KG1 (cell line): ENCODE measurements around the gene HCN4.

Experiments
- DNase-seq: peaks from one replicate; lab custom pipeline; 2025; lab: John Stamatoyannopoulos, UW

HCN4 gene

GRCh38 chr15:73378089-73378488 is 9.3 kb upstream of the HCN4 start:
- DNase-seq = no peak

GRCh38 chr15:73375755-73376305 is 7.1 kb upstream of the HCN4 start:
- no peak for DNase-seq

DNA sequence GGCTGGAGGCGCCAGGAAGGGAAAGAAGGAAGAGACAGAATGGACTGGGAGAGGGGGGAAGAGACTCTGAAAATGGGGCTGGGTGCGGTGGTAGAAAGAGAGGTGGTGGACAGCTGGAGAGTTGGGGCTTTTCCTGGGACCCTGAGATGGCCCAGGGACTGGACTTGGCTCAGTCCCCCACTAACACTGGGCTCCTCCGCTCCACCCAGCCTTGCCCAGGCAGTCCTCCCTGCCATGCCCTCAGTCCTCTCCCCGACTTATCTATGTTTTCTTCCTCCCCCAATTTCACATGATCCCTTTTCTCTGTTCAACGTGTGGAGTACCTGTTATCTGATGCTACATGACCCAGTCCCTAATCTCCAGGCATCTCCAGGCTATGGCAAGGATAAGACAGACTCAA is 6.3 kb upstream of the HCN4 start:
- no peak for DNase-seq

DNA sequence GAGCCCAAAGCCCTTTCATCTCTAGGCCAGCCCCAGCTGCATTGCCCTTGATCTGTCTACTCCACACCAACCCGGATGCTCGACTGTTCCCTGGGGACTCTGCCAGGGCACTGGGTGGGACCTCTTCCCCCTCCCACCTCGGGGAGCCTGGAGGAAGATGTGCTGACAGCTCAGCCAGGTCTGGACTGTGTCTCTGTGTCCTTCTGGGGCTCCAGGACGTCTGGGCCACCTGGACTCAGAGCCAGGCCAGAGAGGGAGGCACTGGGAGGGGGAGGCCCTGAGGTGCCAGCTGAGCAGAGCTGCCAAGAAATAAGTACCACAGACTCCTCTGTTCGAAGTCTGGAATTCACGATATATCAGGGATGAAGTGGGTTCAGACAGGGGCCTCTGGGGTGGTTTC is 5.8 kb upstream of the HCN4 start:
- no peak for DNase-seq

DNA sequence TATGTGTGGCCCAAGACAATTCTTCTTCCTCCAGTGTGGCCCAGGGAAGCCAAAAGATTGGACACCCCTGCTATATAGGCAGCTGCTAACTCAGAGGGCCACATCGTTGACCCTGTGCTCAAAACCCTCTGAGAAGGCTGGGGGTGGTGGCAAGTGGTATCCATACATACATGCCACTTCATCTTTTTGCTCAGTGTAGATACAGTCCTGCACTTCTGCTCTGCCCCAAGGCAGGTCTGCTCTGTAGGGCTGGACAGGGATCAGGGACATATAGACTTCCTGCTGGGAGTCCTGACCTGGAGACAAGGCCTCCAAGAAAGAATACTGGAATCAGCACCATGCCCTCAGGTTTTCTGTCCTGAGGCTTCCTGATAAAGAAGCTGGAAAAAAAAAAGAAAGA is 4.5 kb upstream of the HCN4 start:
- no peak for DNase-seq

- no peak for DNase-seq
These were observed 3.1 kb upstream of the HCN4 start for GRCh38 chr15:73371812-73372211.

- no peak for DNase-seq
These were observed 1.4 kb upstream of the HCN4 start for GRCh38 chr15:73370151-73370550.

GRCh38 chr15:73369154-73369694 is 466 bp upstream of the HCN4 start:
- DNase-seq = no peak

DNA sequence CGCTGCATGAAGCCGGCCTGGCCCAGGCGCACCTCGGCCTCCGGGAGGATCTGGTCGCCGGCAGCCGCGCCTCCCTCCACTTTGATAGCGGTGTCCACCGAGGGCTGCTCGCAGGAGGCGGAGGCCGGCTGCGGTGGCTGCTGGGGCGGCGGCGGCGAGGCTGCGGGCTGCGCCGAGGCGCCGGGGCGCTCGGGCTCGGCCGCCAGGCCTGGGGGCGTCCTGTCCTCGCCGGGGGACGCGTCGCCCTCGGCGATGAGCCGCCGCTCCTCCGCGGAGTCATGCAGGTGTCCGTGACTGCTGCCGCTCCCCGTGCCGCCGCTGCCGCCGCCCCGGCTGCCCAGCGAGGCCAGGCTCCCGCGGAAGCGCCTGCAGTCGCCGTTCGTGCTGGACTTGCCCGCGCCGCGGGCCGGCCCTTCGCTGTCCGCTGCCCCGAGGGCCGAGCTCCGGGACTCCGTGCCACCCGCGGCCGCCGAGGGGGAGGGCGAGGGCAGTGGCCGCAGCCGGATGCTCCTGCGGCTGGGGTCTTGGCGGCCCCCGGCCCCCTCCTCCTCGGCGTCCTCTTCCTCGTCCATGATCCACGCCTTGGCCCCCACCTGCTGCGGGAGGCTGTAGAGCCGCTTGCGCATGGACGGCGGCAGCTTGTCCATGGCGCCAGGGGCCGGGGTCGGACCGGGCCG is 996 bp downstream of the HCN4 start:
- no peak for DNase-seq

GRCh38 chr15:73366766-73367623 is 1.8 kb downstream of the HCN4 start:
- DNase-seq = no peak

DNA sequence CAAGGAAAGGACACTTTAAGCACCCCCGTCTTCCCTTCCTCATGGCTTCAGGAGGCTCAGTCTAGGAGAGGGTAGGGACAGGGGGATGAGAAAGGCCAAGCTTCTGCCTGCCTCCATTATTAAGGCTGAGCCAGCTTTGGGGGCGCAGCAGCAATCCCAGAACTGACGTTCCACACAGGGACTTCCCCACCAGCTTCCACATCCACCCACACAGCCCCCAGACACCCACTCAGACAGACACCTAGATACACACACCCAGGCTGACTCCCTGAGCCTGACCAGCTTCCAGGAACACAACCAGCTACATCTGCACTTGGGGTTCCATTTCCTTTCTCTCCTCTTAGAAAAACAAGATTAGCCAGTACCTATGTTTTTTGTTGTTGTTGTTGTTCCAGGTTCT is 4.7 kb downstream of the HCN4 start:
- DNase-seq = no peak

- DNase-seq = no peak
These were observed 5.9 kb downstream of the HCN4 start for GRCh38 chr15:73362900-73363299.

DNA sequence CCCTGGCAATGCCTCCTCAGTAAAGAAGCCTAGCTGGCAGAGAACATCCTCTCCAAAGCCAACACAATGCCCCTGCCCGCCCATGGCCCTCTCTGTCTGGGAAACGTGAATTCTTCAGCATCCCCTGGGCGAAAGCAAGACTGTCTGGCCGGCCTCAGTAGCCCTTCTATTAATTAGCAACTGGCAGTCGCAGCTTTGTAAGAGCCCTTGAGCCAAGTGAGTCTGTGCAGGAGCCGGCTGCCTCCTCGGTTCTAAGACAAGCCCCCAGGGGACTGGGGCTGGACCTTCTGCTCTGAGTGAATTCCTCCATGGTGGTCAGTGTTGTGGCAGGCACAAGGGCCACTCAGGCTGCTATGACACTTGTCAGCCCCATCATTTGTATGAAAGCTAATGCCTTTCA is 7.4 kb downstream of the HCN4 start:
- no peak for DNase-seq

DNA sequence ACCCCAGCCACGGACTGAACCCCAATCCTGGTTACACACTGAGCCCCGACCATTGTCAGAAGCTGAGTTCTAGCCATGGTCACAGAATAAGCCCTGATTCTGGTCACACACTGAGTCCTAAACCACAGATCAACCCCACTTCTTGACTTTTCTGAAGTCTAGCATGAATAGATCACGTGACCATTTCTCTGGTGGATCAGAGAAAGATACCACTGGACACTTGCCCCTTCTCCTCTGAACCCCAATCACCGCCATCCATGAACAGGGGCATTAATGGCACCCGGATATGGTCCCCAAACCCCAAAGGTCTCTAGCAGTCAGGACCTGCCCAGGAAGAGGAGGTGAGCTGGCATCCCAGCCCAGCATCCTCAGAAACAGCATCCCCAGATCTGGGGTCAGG is 9.1 kb downstream of the HCN4 start:
- DNase-seq = no peak

DNA sequence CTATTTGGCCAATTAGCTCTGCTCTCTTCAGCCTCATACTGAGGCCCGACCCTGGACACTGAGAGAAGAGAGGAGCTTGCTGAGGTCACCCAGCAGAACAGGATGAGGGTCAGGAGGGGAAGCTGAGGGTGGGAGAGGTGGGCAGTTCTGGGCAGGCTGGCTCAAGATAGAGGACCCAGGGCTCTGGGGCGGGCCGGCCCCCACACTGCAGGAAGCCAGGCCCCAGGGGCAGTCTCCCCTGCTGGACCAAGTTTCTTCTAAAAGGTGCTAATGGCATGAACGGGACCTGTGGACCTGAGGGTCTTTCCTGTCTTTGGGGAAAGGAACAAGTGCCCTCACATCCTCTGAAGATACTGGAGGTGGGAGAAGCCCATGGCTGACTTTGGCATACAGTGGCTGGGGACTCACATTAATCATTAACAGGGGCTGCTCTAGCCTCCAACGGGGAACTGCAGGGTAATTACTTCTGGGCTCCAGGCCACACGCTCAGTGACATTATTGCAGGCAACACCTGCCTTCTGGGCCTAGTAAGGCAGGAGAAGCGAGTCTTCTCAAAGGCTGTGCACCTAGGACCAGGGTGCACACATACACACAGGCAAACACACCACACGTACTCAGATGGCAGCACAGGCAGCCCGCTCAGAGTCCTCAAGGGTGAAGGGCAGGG is 10.6 kb downstream of the HCN4 start:
- no peak for DNase-seq

GRCh38 chr15:73355612-73356265 is 13.0 kb downstream of the HCN4 start:
- DNase-seq = no peak

GRCh38 chr15:73354241-73354640 is 14.5 kb downstream of the HCN4 start:
- DNase-seq = no peak

GRCh38 chr15:73353734-73354133 is 15.0 kb downstream of the HCN4 start:
- DNase-seq = no peak

DNA sequence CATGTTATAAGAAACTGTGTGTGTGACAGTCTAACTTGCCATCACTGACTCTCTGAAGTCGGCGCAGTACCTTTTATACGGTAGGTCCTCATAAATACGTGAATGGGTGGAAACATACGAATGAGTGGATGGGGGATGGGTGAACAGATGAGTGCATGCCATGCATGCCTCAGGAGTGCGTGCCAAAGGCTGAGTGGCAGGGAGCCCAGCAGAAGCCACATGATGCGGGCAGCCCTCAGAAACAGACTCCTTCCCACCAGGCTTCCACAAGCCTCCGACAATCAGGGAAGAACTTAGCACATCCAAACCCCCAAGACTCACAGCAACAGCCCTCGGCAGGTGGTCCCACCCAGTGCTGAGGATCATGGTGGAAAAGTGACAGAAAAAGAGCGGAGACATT is 16.7 kb downstream of the HCN4 start:
- no peak for DNase-seq

DNA sequence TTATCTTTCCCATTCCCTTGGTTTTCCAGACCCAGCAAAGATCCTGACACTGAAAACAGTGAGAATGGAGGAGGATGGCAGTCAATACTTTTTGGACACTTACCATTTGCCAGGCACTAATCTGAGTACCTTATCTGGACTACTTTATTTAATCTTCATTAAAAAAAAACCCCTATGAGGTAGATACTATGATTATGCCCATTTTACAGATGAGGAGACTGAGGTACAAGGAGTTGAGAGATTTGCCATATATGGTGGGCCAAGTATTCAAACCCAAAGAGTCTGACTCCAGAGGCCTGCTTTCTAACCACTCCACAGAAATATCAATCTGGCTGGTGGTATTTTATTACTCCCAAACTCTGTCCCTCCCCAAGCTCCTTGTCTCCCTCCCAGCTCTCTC is 19.6 kb downstream of the HCN4 start:
- DNase-seq = no peak

DNA sequence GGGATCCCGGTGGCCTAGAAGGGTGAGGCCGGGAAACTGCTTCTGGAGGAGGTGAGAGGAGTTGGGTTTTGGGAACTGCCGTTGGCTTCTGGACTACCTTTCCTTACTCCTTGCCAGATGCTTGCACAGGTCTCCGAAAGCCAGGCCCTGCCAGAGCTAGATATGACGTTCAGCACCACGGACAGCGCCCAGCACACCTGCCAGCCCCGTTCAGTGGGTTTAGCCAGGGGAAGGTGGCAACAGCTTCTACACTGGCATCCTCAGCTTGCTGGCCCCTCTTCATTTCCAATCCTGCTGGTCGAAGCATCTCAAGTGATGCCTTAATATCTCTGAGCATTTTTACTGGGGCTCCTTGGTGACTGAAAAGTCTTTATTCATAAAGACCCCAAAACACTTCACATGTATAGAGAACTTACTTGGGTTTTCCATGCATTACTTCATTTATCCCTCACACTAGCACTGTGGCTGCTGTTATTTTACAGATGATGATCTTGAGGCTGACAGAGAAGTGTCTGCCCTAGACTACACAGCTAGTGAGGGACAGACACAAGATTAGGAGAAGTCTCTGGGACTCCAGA is 21.9 kb downstream of the HCN4 start:
- no peak for DNase-seq

DNA sequence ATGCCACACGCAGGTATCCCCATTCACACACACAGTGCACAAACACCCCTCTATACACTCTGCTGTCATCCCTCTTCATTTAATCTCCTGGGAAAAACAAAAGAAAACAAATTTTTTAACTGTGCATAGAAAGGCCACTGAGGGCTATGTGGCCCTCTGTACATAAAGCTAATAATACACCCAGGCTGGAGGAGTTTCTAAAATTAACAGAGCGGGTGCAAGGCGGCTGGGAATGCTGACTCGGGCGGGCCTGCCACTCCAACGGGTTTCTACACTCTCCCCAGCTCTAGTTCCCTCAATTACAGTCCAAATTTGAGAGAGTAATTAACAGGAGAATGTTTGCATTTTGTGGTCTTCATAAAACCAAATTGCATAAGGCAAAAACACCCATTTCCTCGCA is 23.1 kb downstream of the HCN4 start:
- DNase-seq = no peak
